ENCODE data around the gene IGF2BP3. TPM values are rescaled to one million over a fixed set of nuclear protein-coding genes. Genes with fewer than 3 reads are reported as not detected.

Gene IGF2BP3
- total and polyA plus RNA-seq, 10 donors: 0.17 to 6.8 (median 1.6) TPM

- Histone ChIP-seq H3K27ac (no peak overlapping the region), H3K36me3 (no peaks in the 10 kb centered on the region), H3K27me3 (replicated peaks in 1 of 7) (peaks cover 0 to 3% (median 0%) of the 10 kb centered on the region in 7 donors), H3K4me3 (no peak overlapping the region), H3K9me3 (no peaks in the 10 kb centered on the region), H3K4me1 (no peaks in the 10 kb centered on the region)
- intact Hi-C loops (cut with DNase I; ENCODE audit: low total_unique reads): no loop called here
- TF ChIP-seq POLR2AphosphoS5 (IDR thresholded peaks at IDR 0.05) (no peak), POLR2A (IDR thresholded peaks at IDR 0.05) (no peak)
- TF ChIP-seq, protein P1, sequence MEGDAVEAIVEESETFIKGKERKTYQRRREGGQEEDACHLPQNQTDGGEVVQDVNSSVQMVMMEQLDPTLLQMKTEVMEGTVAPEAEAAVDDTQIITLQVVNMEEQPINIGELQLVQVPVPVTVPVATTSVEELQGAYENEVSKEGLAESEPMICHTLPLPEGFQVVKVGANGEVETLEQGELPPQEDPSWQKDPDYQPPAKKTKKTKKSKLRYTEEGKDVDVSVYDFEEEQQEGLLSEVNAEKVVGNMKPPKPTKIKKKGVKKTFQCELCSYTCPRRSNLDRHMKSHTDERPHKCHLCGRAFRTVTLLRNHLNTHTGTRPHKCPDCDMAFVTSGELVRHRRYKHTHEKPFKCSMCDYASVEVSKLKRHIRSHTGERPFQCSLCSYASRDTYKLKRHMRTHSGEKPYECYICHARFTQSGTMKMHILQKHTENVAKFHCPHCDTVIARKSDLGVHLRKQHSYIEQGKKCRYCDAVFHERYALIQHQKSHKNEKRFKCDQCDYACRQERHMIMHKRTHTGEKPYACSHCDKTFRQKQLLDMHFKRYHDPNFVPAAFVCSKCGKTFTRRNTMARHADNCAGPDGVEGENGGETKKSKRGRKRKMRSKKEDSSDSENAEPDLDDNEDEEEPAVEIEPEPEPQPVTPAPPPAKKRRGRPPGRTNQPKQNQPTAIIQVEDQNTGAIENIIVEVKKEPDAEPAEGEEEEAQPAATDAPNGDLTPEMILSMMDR (IDR thresholded peaks at IDR 0.05 in 8 of 11, conservative IDR thresholded peaks at IDR 0.05 in 3 of 11): no peak
- 82 to 95% (median 88%) methylated on average over 4 of the region's 4 CpGs for WGBS, 5 donors
- no peak for DNase-seq
Observed at GRCh38 chr7:23397241-23397640, 73.0 kb downstream of the IGF2BP3 start.

GRCh38 chr7:23396222-23397015 lies 73.9 kb downstream of the IGF2BP3 start:
- no peaks in the 10 kb centered on the region for H3K36me3 ChIP-seq
- TF ChIP-seq POLR2A (IDR thresholded peaks at IDR 0.05) (no peak), POLR2AphosphoS5 (IDR thresholded peaks at IDR 0.05) (no peak)
- TF ChIP-seq, protein P1 (IDR thresholded peaks at IDR 0.05 in 8 of 11, conservative IDR thresholded peaks at IDR 0.05 in 3 of 11): no peak
- H3K27ac ChIP-seq: no peak overlapping the region
- WGBS, 5 donors: 73 to 84% (median 78%) methylated on average over 3 of the region's 3 CpGs
- intact Hi-C loops (cut with DNase I; ENCODE audit: low total_unique reads): no loop called here
- no peak for DNase-seq
- no peaks in the 10 kb centered on the region for H3K9me3 ChIP-seq
- H3K4me1 ChIP-seq: no peaks in the 10 kb centered on the region
- H3K4me3 ChIP-seq: no peak overlapping the region
- peaks cover 0 to 1% (median 0%) of the 10 kb centered on the region in 7 donors for H3K27me3 ChIP-seq (replicated peaks in 1 of 7)

- Histone ChIP-seq H3K4me1 (no peaks in the 10 kb centered on the region), H3K4me3 (no peak overlapping the region), H3K27ac (no peak overlapping the region), H3K27me3 (replicated peaks in 1 of 7) (no peaks in the 10 kb centered on the region), H3K36me3 (no peaks in the 10 kb centered on the region), H3K9me3 (no peaks in the 10 kb centered on the region)
- intact Hi-C loops (cut with DNase I; ENCODE audit: low total_unique reads): no loop called here
- TF ChIP-seq, protein P1 (IDR thresholded peaks at IDR 0.05 in 8 of 11, conservative IDR thresholded peaks at IDR 0.05 in 3 of 11): no peak
- no peak for TF ChIP-seq POLR2AphosphoS5 (IDR thresholded peaks at IDR 0.05)
- no peak for TF ChIP-seq POLR2A (IDR thresholded peaks at IDR 0.05)
- no peak for DNase-seq
- 87 to 97% (median 95%) methylated on average over 3 of the region's 3 CpGs for WGBS, 5 donors
Observed at GRCh38 chr7:23394488-23395171, 75.7 kb downstream of the IGF2BP3 start.

DNA sequence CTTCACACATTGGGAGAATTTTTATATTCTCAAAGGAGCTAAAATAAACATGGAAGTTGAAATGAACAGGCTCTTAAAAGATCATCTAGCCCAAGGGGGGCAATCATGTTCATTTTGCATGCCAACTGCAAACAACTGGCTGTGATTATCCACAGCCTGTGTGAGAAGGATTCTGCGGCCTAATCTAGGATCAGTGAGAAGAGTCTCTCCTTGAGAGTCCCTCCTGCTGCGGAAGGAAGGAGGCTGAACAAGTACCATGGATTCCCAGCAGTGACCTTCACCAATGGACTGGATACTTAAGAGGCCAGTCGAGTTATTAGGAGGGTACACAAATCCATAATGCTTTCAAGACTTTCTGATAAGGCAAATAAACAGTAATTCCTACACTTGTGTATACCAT lies 76.7 kb downstream of the IGF2BP3 start:
- WGBS, 5 donors: 84 to 93% (median 92%) methylated on average over 3 of the region's 3 CpGs
- intact Hi-C loops (cut with DNase I; ENCODE audit: low total_unique reads): no loop called here
- no peaks in the 10 kb centered on the region for H3K27me3 ChIP-seq (replicated peaks in 1 of 7)
- TF ChIP-seq, protein P1 (IDR thresholded peaks at IDR 0.05 in 8 of 11, conservative IDR thresholded peaks at IDR 0.05 in 3 of 11): no peak
- TF ChIP-seq POLR2A (IDR thresholded peaks at IDR 0.05) (no peak), POLR2AphosphoS5 (IDR thresholded peaks at IDR 0.05) (no peak)
- no peaks in the 10 kb centered on the region for H3K9me3 ChIP-seq
- no peak overlapping the region for H3K27ac ChIP-seq
- no peaks in the 10 kb centered on the region for H3K4me1 ChIP-seq
- H3K4me3 ChIP-seq: no peak overlapping the region
- H3K36me3 ChIP-seq: no peaks in the 10 kb centered on the region
- DNase-seq: no peak

Data from spleen (tissue), 11 donors.